Smooth muscle cell (in vitro differentiated cells): ENCODE results near the gene CYTH3. TPM values are rescaled to one million over a fixed set of nuclear protein-coding genes. Genes with fewer than 3 reads are reported as not detected.

Experiments used
- DNase-seq: peaks from one replicate; lab custom pipeline; 2025; ENCODE audit not compliant: unreplicated experiment; lab: John Stamatoyannopoulos, UW
- H2AFZ ChIP-seq: fragments of 200-600 bp; sonication (generic); 2 replicates; pipeline ENCODE4 v1.6.0; 2016; ENCODE audit warnings: antibody characterized with exemption, low read depth, mild to moderate bottlenecking
- H3F3A ChIP-seq: fragments of 200-600 bp; sonication (generic); 2 replicates; pipeline ENCODE4 v1.6.0; 2017; ENCODE audit warnings: antibody characterized with exemption, low read depth
- H3K27ac ChIP-seq: fragments of 200-600 bp; sonication (generic); 2 replicates; pipeline ENCODE4 v1.5.1; 2016; ENCODE audit warnings: low read depth, mild to moderate bottlenecking
- H3K27me3 ChIP-seq: fragments of 200-600 bp; sonication (generic); 2 replicates; pipeline ENCODE4 v1.6.1; 2016; ENCODE audit warnings: low read depth, mild to moderate bottlenecking
- H3K36me3 ChIP-seq: fragments of 200-600 bp; sonication (generic); 2 replicates; pipeline ENCODE4 v1.5.1; 2016; ENCODE audit warnings: low read depth
- H3K4me1 ChIP-seq: fragments of 200-600 bp; sonication (generic); 2 replicates; pipeline ENCODE4 v1.5.1; 2016; ENCODE audit warnings: low read depth
- H3K4me2 ChIP-seq: fragments of 200-600 bp; sonication (generic); 2 replicates; pipeline ENCODE4 v1.6.0; 2016; ENCODE audit warnings: mild to moderate bottlenecking
- H3K4me3 ChIP-seq: fragments of 200-600 bp; sonication (generic); 2 replicates; pipeline ENCODE4 v1.5.1; 2016; ENCODE audit warnings: mild to moderate bottlenecking
- H3K79me2 ChIP-seq: fragments of 200-600 bp; sonication (generic); 2 replicates; pipeline ENCODE4 v1.6.0; 2016; ENCODE audit warnings: low read depth, mild to moderate bottlenecking
- H3K9ac ChIP-seq: fragments of 200-600 bp; sonication (generic); 2 replicates; pipeline ENCODE4 v1.6.0; 2016; ENCODE audit warnings: low read depth
- H3K9me3 ChIP-seq: fragments of 200-600 bp; sonication (generic); replicated peaks from 2 replicates; pipeline ENCODE4 v1.5.1; 2016; ENCODE audit warnings: low read depth
- H4K20me1 ChIP-seq: fragments of 200-600 bp; sonication (generic); 2 replicates; pipeline ENCODE4 v1.6.0; 2016; ENCODE audit warnings: low read depth
- WGBS: methylation state at CpG from one replicate; pipeline ENCODE4 v1.1.7; 2016; ENCODE audit warnings: low lambda C conversion rate; 5-methylcytosine and 5-hydroxymethylcytosine counted together
- polyA plus RNA-seq: library from polyadenylated mRNA; unstranded; fragments of >200 nt; fragmentation: Nextera tagmentation; extraction: Ambion mirVana; gene quantifications from 2 replicates; pipeline ENCODE4 v1.2.1, GENCODE V29; 2016
- total RNA-seq: library from RNA; depleted of rRNA; stranded (reverse); fragments of >200 nt; gene quantifications from 2 replicates; pipeline ENCODE4 v1.2.3, GENCODE V29; 2014
- TF ChIP-seq, protein P1 (sequence below): fragments of 200-600 bp; sonication (generic); IDR thresholded peaks from 2 replicates; pipeline ENCODE4 v1.5.1; 2017; ENCODE audit warnings: borderline replicate concordance, mild to moderate bottlenecking, antibody characterized with exemption; ENCODE audit not compliant: insufficient read depth, poor library complexity, severe bottlenecking

Gene CYTH3
- total and polyA plus RNA-seq, 2 experiments from 2014 or later = 7.6 to 11.4 TPM

GRCh38 chr7:6172910-6173295, 99.5 kb downstream of the CYTH3 start:
- 92% methylated on average over 14 of the region's 14 CpGs for WGBS
- no peaks in the 10 kb centered on the region for H3K9me3 ChIP-seq
- no peak for DNase-seq
- H3K9ac ChIP-seq = no peak overlapping the region
- H3K36me3 ChIP-seq = no peaks in the 10 kb centered on the region
- H4K20me1 ChIP-seq = no peaks in the 10 kb centered on the region
- no peak overlapping the region for H3K4me3 ChIP-seq
- no peak overlapping the region for H3K4me2 ChIP-seq
- TF ChIP-seq, protein P1, sequence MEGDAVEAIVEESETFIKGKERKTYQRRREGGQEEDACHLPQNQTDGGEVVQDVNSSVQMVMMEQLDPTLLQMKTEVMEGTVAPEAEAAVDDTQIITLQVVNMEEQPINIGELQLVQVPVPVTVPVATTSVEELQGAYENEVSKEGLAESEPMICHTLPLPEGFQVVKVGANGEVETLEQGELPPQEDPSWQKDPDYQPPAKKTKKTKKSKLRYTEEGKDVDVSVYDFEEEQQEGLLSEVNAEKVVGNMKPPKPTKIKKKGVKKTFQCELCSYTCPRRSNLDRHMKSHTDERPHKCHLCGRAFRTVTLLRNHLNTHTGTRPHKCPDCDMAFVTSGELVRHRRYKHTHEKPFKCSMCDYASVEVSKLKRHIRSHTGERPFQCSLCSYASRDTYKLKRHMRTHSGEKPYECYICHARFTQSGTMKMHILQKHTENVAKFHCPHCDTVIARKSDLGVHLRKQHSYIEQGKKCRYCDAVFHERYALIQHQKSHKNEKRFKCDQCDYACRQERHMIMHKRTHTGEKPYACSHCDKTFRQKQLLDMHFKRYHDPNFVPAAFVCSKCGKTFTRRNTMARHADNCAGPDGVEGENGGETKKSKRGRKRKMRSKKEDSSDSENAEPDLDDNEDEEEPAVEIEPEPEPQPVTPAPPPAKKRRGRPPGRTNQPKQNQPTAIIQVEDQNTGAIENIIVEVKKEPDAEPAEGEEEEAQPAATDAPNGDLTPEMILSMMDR = no peak
- H3K27ac ChIP-seq = no peak overlapping the region
- no peaks in the 10 kb centered on the region for H3K4me1 ChIP-seq
- no peaks in the 10 kb centered on the region for H3K27me3 ChIP-seq
- no peak overlapping the region for H2AFZ ChIP-seq
- H3K79me2 ChIP-seq = no peaks in the 10 kb centered on the region
- no peaks in the 10 kb centered on the region for H3F3A ChIP-seq

GRCh38 chr7:6172224-6172909, 100.1 kb downstream of the CYTH3 start:
- TF ChIP-seq, protein P1 = no peak
- Histone ChIP-seq H3K9ac (no peak overlapping the region), H3K4me1 (no peaks in the 10 kb centered on the region), H2AFZ (no peak overlapping the region), H3K4me2 (no peak overlapping the region), H3K27ac (no peak overlapping the region), H3K9me3 (no peaks in the 10 kb centered on the region), H3F3A (no peaks in the 10 kb centered on the region), H3K79me2 (no peaks in the 10 kb centered on the region), H3K36me3 (no peaks in the 10 kb centered on the region), H4K20me1 (no peaks in the 10 kb centered on the region), H3K27me3 (no peaks in the 10 kb centered on the region), H3K4me3 (no peak overlapping the region)
- no peak for DNase-seq
- 85% methylated on average over 20 of the region's 20 CpGs for WGBS

DNA sequence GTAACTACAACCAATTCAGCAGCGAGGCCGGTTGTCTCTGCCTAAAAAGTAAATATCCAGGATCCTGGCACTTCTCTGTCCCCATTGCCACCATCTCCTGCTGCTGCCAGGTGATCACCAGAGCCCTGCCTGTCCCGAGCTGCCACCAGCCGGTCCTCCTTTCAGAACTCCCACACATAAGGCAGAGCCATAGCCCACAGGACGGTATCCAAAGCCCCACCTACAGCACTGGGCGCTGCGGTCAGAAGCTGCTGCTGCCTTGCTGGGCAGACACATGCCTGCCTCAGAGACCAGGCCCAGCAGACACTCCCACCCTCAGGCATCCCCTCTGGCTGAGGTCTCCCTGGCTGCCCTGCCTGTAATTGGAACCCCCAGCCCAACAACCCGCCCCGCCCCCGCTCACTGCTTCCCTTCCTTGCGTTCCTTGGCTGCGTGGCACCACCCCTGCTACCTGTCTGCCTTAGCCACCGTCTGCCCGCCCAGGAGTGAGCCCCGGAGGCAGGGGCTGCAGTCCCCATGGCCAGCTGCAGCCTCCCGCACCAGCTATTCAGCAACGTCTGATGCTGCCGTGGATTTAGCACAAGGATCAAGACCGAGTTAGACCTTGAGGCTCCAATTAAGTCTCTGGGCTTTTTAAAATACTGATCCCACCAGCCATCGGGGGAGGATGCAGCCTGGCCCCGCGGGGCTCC, 100.7 kb downstream of the CYTH3 start:
- Histone ChIP-seq H3K4me3 (no peak overlapping the region), H3K27me3 (no peaks in the 10 kb centered on the region), H3K27ac (no peak overlapping the region), H3K36me3 (no peaks in the 10 kb centered on the region), H3K9me3 (no peaks in the 10 kb centered on the region), H3F3A (no peaks in the 10 kb centered on the region), H3K9ac (no peak overlapping the region), H4K20me1 (no peaks in the 10 kb centered on the region), H3K4me1 (no peaks in the 10 kb centered on the region), H3K4me2 (no peak overlapping the region), H3K79me2 (no peaks in the 10 kb centered on the region), H2AFZ (no peak overlapping the region)
- 67% methylated on average over 19 of the region's 22 CpGs for WGBS
- TF ChIP-seq, protein P1 = no peak
- no peak for DNase-seq
